NCI-H1694 treated with DMSO at 0.1 percent for 48 hours (cell line): Measurements from ENCODE around the gene DNLZ.

ENCODE experiments used
- DNase-seq: peaks from one replicate; lab custom pipeline; 2025; lab: John Stamatoyannopoulos, UW

Gene DNLZ

GRCh38 chr9:136343121-136343883, 20.2 kb downstream of the DNLZ start:
- DNase-seq: no peak

GRCh38 chr9:136342181-136343120, 21.1 kb downstream of the DNLZ start:
- DNase-seq: peak; percentile 24

- DNase-seq: no peak
Observed at GRCh38 chr9:136341769-136342168, 21.8 kb downstream of the DNLZ start.

- no peak for DNase-seq
Observed at GRCh38 chr9:136341042-136341655, 22.4 kb downstream of the DNLZ start.

- no peak for DNase-seq
Observed at GRCh38 chr9:136340356-136341041, 23.0 kb downstream of the DNLZ start.

GRCh38 chr9:136339958-136340310, 23.6 kb downstream of the DNLZ start:
- DNase-seq: no peak

- no peak for DNase-seq
Observed at GRCh38 chr9:136339173-136339957, 24.2 kb downstream of the DNLZ start.

GRCh38 chr9:136338511-136338910, 25.0 kb downstream of the DNLZ start:
- no peak for DNase-seq

- no peak for DNase-seq
Observed at GRCh38 chr9:136337416-136338395, 25.8 kb downstream of the DNLZ start.

- no peak for DNase-seq
Observed at GRCh38 chr9:136336881-136337280, 26.7 kb downstream of the DNLZ start.

- no peak for DNase-seq
Observed at GRCh38 chr9:136336156-136336870, 27.2 kb downstream of the DNLZ start.

- no peak for DNase-seq
Observed at GRCh38 chr9:136335296-136336155, 28.0 kb downstream of the DNLZ start.

- DNase-seq: no peak
Observed at GRCh38 chr9:136334541-136334940, 29.0 kb downstream of the DNLZ start.

GRCh38 chr9:136333486-136333885, 30.1 kb downstream of the DNLZ start:
- no peak for DNase-seq

- DNase-seq: no peak
Observed at GRCh38 chr9:136333045-136333444, 30.5 kb downstream of the DNLZ start.

GRCh38 chr9:136332482-136332983, 31.0 kb downstream of the DNLZ start:
- DNase-seq: no peak

GRCh38 chr9:136331556-136332481, 31.7 kb downstream of the DNLZ start:
- no peak for DNase-seq
